Upper lobe of right lung (tissue), 1 donor: ENCODE results near the gene SLC17A2. TPM values are rescaled to one million over a fixed set of nuclear protein-coding genes. Genes with fewer than 3 reads are reported as not detected.

Experiments
- ATAC-seq: fragments of 200-7000 bp; cut with Tn5 transposase; one replicate; pipeline ENCODE4 v1.9.1; 2020; ENCODE audit warnings: mild to moderate bottlenecking, moderate library complexity
- DNase-seq: peaks from one replicate; pipeline ENCODE4 v3.0.0-alpha.2; 2020
- H3K27ac ChIP-seq: fragments of 200-600 bp; one replicate; pipeline ENCODE4 v1.8.0; 2022
- H3K27me3 ChIP-seq: fragments of 200-600 bp; one replicate; pipeline ENCODE4 v1.8.0; 2022; ENCODE audit warnings: mild to moderate bottlenecking
- H3K36me3 ChIP-seq: fragments of 200-600 bp; one replicate; pipeline ENCODE4 v1.8.0; 2022
- H3K4me1 ChIP-seq: fragments of 200-600 bp; one replicate; pipeline ENCODE4 v1.8.0; 2022
- H3K4me3 ChIP-seq: fragments of 200-600 bp; one replicate; pipeline ENCODE4 v1.8.0; 2022; ENCODE audit warnings: mild to moderate bottlenecking
- H3K9me3 ChIP-seq: fragments of 200-600 bp; one replicate; pipeline ENCODE4 v1.8.0; 2022
- intact Hi-C: fragments of 100-400 bp; cut with DNase I; formaldehyde crosslinking; loops from one replicate; pipeline ENCODE4 v1.11.0; 2022
- total RNA-seq: library from RNA; stranded (reverse); fragmentation: NEBNext Ultra II Directional; extraction: Animal tissue kit (Norgen Biotek cat#: 25700); gene quantifications from one replicate; pipeline ENCODE4 v1.2.1, GENCODE V29; 2021
- TF ChIP-seq, protein P1 (sequence below): fragments of 200-600 bp; IDR thresholded peaks from one replicate; pipeline ENCODE4 v1.8.0; 2022; ENCODE audit warnings: antibody characterized with exemption
- donor health status: DM: no; HTN: yes; CAD: no; lungs with severe emphysema.

Gene SLC17A2
- total RNA-seq, 1 donor from 2014 or later = not detected

DNA sequence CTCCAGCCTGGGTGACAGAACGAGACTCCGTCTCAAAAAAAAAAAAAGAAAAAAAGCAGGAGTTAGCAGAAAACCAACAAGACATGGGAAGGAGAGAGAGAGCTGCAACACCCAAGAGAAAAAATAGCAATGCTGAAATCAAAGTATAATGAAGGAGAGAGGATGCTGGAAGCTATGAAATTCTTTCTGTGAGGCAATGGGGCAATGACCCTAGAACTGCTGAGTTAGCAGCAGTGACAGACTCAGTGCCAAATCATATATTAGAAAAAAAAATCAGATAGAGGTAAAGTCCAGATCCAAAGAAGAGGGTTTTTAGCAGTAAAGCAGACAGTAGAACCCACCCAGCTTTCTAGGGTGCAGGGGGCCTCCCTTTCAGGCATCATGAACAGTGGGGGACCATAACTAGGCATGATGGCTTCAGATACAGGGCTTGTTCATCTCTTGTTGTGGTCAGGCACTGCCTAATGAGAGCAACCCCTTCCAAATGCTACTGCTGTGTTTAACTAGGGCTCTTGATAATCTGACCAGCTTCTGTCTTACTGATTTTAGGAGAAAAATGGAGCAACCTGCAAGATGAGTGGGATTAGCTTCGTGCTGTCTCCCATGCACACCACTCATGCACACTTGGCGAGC is 26.9 kb downstream of the SLC17A2 start:
- no peaks in the 10 kb centered on the region for H3K36me3 ChIP-seq
- H3K27me3 ChIP-seq = no peaks in the 10 kb centered on the region
- no peaks in the 10 kb centered on the region for H3K4me1 ChIP-seq
- DNase-seq (no peak), ATAC-seq (no peak)
- no peak overlapping the region for H3K27ac ChIP-seq
- intact Hi-C loops = no loop called here
- H3K9me3 ChIP-seq = no peaks in the 10 kb centered on the region
- TF ChIP-seq, protein P1, sequence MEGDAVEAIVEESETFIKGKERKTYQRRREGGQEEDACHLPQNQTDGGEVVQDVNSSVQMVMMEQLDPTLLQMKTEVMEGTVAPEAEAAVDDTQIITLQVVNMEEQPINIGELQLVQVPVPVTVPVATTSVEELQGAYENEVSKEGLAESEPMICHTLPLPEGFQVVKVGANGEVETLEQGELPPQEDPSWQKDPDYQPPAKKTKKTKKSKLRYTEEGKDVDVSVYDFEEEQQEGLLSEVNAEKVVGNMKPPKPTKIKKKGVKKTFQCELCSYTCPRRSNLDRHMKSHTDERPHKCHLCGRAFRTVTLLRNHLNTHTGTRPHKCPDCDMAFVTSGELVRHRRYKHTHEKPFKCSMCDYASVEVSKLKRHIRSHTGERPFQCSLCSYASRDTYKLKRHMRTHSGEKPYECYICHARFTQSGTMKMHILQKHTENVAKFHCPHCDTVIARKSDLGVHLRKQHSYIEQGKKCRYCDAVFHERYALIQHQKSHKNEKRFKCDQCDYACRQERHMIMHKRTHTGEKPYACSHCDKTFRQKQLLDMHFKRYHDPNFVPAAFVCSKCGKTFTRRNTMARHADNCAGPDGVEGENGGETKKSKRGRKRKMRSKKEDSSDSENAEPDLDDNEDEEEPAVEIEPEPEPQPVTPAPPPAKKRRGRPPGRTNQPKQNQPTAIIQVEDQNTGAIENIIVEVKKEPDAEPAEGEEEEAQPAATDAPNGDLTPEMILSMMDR = no peak
- H3K4me3 ChIP-seq = no peak overlapping the region

DNA sequence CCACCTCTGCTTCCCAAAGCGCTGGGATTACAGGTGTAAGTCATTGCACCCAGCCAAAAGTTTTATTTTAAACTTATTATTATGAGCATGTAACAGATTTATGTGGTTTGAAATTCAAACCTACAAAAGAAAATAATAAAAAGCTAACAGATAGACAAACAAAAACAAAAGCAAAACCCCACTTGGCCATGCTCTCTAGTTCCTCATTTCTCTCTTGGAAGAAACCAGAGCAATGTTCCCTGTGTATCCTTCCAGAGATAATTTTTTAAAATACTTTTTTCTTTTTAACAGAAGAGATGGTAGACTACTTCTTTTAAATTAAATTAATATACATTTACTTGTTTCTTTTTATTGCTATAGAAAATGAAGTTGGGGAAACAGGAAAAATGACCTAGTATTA is 28.4 kb downstream of the SLC17A2 start:
- DNase-seq (no peak), ATAC-seq (no peak)
- TF ChIP-seq, protein P1 = no peak
- Histone ChIP-seq H3K4me1 (no peaks in the 10 kb centered on the region), H3K36me3 (no peaks in the 10 kb centered on the region), H3K27me3 (no peaks in the 10 kb centered on the region), H3K9me3 (no peaks in the 10 kb centered on the region), H3K4me3 (no peak overlapping the region), H3K27ac (no peak overlapping the region)
- intact Hi-C loops = no loop called here

DNA sequence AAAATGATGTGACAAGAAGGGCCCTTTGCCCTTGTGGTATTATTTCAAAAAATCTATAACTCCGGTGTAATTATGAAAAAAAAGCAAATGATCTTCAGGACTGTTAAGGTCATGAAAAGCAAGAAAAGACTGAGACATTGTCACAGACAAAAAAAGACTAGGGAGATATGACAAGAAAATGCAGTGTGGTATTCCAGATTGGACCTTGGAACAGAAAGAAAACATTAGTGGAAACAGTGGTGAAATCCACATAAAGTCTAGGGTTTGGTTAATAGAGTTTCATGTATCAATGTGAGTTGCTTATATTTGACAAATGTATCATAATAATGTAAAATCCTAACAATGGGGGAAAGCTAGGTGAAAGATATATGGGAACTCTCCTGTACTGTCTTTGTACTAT is 29.6 kb downstream of the SLC17A2 start:
- DNase-seq (no peak), ATAC-seq (no peak)
- Histone ChIP-seq H3K36me3 (no peaks in the 10 kb centered on the region), H3K27ac (no peak overlapping the region), H3K27me3 (no peaks in the 10 kb centered on the region), H3K4me3 (no peak overlapping the region), H3K9me3 (no peaks in the 10 kb centered on the region), H3K4me1 (no peaks in the 10 kb centered on the region)
- TF ChIP-seq, protein P1 = no peak
- intact Hi-C loops = no loop called here

DNA sequence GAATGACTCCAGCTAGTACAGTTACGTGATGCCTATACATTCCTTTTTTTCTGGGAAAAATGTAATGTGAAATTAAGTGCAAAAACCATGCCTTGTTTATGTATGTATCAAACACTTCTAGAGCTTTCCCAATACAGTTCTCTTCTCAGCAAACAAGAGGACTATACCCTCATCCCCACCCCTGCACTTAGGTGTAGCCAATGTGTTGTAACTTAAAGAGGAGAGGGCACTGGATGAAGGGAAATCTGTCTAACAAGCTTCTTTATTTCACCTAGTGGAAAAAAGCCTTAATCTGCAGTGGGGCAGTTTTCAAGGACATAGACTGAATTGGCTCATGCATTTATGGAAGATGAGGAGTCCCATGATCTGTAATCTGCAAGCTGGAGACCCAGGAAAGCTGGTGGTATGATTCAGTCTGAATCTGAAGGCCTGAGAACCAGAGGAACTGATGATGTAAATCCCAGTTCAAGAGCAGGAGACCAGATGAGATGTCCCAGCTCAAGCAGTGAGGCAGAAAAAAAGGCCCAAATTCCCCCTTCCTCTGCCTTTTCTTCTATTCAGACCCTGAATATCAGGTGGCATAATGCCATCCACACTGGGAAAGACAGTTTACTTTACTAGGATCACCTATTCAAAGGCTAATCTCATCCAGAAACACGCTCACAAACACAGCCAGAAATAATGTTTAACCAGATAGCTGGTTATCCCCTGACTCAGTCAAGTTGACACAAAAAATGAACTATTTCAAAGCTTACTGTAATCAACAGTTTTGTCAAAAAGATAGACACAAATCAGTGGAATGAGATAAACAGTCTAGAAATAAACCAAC is 30.7 kb downstream of the SLC17A2 start:
- no peaks in the 10 kb centered on the region for H3K36me3 ChIP-seq
- no peak for ATAC-seq
- no peaks in the 10 kb centered on the region for H3K4me1 ChIP-seq
- intact Hi-C loops = no loop called here
- no peaks in the 10 kb centered on the region for H3K27me3 ChIP-seq
- TF ChIP-seq, protein P1 = no peak
- no peak overlapping the region for H3K4me3 ChIP-seq
- H3K27ac ChIP-seq = no peak overlapping the region
- no peaks in the 10 kb centered on the region for H3K9me3 ChIP-seq
- DNase-seq = no peak

DNA sequence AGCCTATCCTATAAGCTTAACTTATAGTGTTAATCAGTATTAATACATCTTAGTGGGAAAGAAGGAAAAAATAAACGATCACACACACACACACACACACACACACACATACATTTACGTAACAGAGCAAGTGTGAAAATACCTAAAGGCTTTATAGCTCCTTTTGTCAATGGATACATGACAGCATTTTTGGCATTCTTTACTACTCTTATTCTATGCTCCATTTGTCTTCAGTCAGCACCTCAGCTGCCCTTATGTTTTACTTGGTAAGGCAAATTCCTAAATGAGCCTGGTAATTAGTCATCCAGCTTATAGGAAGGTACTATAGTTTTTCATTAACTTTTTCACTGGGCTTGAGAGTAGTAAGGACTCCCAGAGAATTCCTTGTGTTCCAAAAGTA is 31.4 kb downstream of the SLC17A2 start:
- TF ChIP-seq, protein P1 = no peak
- no peak for ATAC-seq
- Histone ChIP-seq H3K27me3 (no peaks in the 10 kb centered on the region), H3K9me3 (no peaks in the 10 kb centered on the region), H3K4me1 (no peaks in the 10 kb centered on the region), H3K36me3 (no peaks in the 10 kb centered on the region), H3K4me3 (no peak overlapping the region), H3K27ac (no peak overlapping the region)
- no peak for DNase-seq
- intact Hi-C loops = no loop called here
